ENCODE data around the gene JMJD4.

DNA sequence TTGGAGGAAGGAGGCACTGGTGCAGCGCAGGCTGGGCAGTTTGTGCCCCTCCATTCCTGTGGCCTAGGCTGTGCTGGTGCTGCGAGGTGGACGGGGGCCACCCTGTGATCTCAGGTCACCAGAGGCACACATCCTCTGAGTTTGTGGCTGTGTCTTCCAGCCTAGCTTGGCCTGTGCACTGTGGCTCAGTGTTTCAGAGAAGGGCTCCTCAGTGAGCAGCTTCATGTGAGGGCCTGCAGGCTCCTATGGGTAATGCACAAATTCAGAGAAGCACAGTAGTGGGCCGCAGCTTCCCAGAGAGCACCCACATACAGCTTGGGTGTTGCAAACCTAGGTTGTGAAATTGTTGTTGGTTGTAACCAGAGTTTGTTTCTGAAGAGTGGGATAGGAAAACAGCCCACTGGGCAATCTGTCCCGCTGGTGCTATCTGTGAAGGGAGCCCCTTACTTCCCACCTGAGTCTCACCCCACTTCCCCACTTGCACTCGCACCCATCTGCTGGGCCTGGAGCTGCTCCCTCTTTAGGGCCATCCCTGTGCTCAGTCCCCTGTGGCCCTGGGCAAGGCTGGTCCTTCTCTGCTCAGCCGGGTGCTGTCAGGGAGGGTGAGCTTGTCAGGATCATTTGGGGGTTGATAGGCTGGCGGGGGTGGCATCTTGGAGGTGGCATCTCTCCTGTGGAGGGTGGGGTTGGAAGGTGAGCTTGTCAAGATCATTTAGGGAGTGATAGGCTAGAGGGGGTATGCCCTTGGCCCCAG is 30.3 kb upstream of the JMJD4 start:
- TF ChIP-seq, protein P1, sequence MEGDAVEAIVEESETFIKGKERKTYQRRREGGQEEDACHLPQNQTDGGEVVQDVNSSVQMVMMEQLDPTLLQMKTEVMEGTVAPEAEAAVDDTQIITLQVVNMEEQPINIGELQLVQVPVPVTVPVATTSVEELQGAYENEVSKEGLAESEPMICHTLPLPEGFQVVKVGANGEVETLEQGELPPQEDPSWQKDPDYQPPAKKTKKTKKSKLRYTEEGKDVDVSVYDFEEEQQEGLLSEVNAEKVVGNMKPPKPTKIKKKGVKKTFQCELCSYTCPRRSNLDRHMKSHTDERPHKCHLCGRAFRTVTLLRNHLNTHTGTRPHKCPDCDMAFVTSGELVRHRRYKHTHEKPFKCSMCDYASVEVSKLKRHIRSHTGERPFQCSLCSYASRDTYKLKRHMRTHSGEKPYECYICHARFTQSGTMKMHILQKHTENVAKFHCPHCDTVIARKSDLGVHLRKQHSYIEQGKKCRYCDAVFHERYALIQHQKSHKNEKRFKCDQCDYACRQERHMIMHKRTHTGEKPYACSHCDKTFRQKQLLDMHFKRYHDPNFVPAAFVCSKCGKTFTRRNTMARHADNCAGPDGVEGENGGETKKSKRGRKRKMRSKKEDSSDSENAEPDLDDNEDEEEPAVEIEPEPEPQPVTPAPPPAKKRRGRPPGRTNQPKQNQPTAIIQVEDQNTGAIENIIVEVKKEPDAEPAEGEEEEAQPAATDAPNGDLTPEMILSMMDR (IDR thresholded peaks at IDR 0.05; ENCODE audit: low read length) = no peak
- TF ChIP-seq EZH2phosphoT487 (IDR thresholded peaks at IDR 0.05; ENCODE audit: low read length) (no peak), EZH2 (optimal IDR thresholded peaks at IDR 0.05; ENCODE audit: low read depth, low read length) (no peak)

Measured in MM.1S (cell line).